ENCODE results near the gene TP53I11.

DNA sequence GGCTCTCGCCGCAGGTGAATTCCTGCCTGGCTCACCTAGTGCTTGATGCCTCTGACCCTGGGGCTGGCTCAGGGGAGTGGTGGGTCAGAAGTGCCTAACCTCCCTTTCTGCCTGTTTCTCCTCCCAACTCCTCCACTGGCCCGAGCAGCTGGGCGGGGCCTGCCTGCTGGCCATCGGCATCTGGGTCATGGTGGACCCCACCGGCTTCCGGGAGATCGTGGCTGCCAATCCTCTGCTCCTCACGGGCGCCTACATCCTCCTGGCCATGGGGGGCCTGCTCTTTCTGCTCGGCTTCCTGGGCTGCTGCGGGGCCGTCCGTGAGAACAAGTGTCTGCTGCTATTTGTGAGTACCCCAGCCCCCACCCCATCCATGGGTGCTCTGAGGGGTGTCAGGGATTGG is 41.1 kb downstream of the TP53I11 start:
- no peak for TF ChIP-seq CEBPB (IDR thresholded peaks at IDR 0.05)
- no peak for TF ChIP-seq RAD21 (IDR thresholded peaks at IDR 0.05; ENCODE audit: low read depth)
- no peak for TF ChIP-seq CREB1 (IDR thresholded peaks at IDR 0.05; ENCODE audit: low read depth)
- TF ChIP-seq FOXM1 (IDR thresholded peaks at IDR 0.05; ENCODE audit: borderline replicate concordance, low read depth): no peak

Data from Ishikawa (cell line).